ENCODE results near the gene NOSIP.

GRCh38 chr19:49609499-49610092, 29.2 kb upstream of the NOSIP start:
- TF ChIP-seq POLR2A (IDR thresholded peaks at IDR 0.05) = no peak
- TF ChIP-seq, protein P1, sequence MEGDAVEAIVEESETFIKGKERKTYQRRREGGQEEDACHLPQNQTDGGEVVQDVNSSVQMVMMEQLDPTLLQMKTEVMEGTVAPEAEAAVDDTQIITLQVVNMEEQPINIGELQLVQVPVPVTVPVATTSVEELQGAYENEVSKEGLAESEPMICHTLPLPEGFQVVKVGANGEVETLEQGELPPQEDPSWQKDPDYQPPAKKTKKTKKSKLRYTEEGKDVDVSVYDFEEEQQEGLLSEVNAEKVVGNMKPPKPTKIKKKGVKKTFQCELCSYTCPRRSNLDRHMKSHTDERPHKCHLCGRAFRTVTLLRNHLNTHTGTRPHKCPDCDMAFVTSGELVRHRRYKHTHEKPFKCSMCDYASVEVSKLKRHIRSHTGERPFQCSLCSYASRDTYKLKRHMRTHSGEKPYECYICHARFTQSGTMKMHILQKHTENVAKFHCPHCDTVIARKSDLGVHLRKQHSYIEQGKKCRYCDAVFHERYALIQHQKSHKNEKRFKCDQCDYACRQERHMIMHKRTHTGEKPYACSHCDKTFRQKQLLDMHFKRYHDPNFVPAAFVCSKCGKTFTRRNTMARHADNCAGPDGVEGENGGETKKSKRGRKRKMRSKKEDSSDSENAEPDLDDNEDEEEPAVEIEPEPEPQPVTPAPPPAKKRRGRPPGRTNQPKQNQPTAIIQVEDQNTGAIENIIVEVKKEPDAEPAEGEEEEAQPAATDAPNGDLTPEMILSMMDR (IDR thresholded peaks at IDR 0.05) = no peak
